Measurements from ENCODE around the gene CFAP77. TPM values are rescaled to one million over a fixed set of nuclear protein-coding genes. Genes with fewer than 3 reads are reported as not detected.

CFAP77 gene
- total and polyA plus RNA-seq, 9 of the 15 experiments (the other 6 are each of a cell fraction or from before 2014, with no cell fraction given) = not detected

GRCh38 chr9:132406554-132407122 lies 3.4 kb upstream of the CFAP77 start, which contains the start of gene TTF1 (continued):
- TF ChIP-seq PHF20 (IDR thresholded peaks at IDR 0.05; ENCODE audit: partially characterized antibody) (peak; percentile 93), ZSCAN29 (IDR thresholded peaks at IDR 0.05) (no peak), NR2C1 (IDR thresholded peaks at IDR 0.05) (peak; percentile 96), NR2C1 (tag; IDR thresholded peaks at IDR 0.05) (peak; percentile 97), MGA (IDR thresholded peaks at IDR 0.05) (0 out of 2 replicates have a peak, but pooled peaks have one; percentile 22), NKRF (IDR thresholded peaks at IDR 0.05; ENCODE audit: borderline replicate concordance) (peak; percentile 96; the same call in 1 of the 2 replicates), NEUROD1 (IDR thresholded peaks at IDR 0.05; ENCODE audit: borderline replicate concordance, low read depth, low read length, partially characterized antibody) (peak; percentile 51), PREB (CRISPR knock-in tag; IDR thresholded peaks at IDR 0.05) (no peak), CHCHD3 (CRISPR knock-in tag; IDR thresholded peaks at IDR 0.05) (no peak), MAX (CRISPR knock-in tag; IDR thresholded peaks at IDR 0.05) (peak; percentile 69), ZBTB43 (CRISPR knock-in tag; IDR thresholded peaks at IDR 0.05) (no peak), PHF21A (IDR thresholded peaks at IDR 0.05; ENCODE audit: borderline replicate concordance, low read depth) (no peak)

All from K562 (cell line).